ENCODE results near the gene GLCCI1.
A peak's percentile ranks its signal among the peaks of the same experiment; 100 is the strongest.

The GLCCI1 gene

GRCh38 chr7:7965301-7965700 lies 3.3 kb upstream of the GLCCI1 start:
- no peaks in the 10 kb centered on the region for H3K9me3 ChIP-seq (ENCODE audit: control insufficient read depth, low read length)

GRCh38 chr7:7966141-7966734 lies 2.4 kb upstream of the GLCCI1 start:
- Histone ChIP-seq H3K27me3 (ENCODE audit: control insufficient read depth, insufficient read depth, low read length) (no peaks in the 10 kb centered on the region), H3K4me3 (ENCODE audit: low read length) (no peak overlapping the region), H3K4me1 (ENCODE audit: control insufficient read depth, insufficient read depth, low read length) (peaks cover 7% of the 10 kb centered on the region), H3K9ac (ENCODE audit: low read length) (no peak overlapping the region), H3K36me3 (ENCODE audit: control insufficient read depth, insufficient read depth, low read length) (no peaks in the 10 kb centered on the region), H3K9me3 (ENCODE audit: control insufficient read depth, low read length) (no peaks in the 10 kb centered on the region)

More at GRCh38 chr7:7965301-7965700, 3.3 kb upstream of the GLCCI1 start:
- Histone ChIP-seq H3K4me1 (ENCODE audit: control insufficient read depth, insufficient read depth, low read length) (no peaks in the 10 kb centered on the region), H3K4me3 (ENCODE audit: low read length) (no peak overlapping the region), H3K9ac (ENCODE audit: low read length) (no peak overlapping the region), H3K36me3 (ENCODE audit: control insufficient read depth, insufficient read depth, low read length) (no peaks in the 10 kb centered on the region), H3K27me3 (ENCODE audit: control insufficient read depth, insufficient read depth, low read length) (no peaks in the 10 kb centered on the region)

- H3K27me3 ChIP-seq (ENCODE audit: control insufficient read depth, insufficient read depth, low read length), result no peaks in the 10 kb centered on the region
- H3K36me3 ChIP-seq (ENCODE audit: control insufficient read depth, insufficient read depth, low read length), result no peaks in the 10 kb centered on the region
- peaks cover 7% of the 10 kb centered on the region for H3K4me1 ChIP-seq (ENCODE audit: control insufficient read depth, insufficient read depth, low read length)
- H3K4me3 ChIP-seq (ENCODE audit: low read length), result peak overlapping the region; percentile 60
- no peaks in the 10 kb centered on the region for H3K9me3 ChIP-seq (ENCODE audit: control insufficient read depth, low read length)
- peak overlapping the region; percentile 78 for H3K9ac ChIP-seq (ENCODE audit: low read length)
Measured at GRCh38 chr7:7967886-7968543, 581 bp upstream of the GLCCI1 start.

- Histone ChIP-seq H3K36me3 (ENCODE audit: control insufficient read depth, insufficient read depth, low read length) (no peaks in the 10 kb centered on the region), H3K9me3 (ENCODE audit: control insufficient read depth, low read length) (no peaks in the 10 kb centered on the region), H3K9ac (ENCODE audit: low read length) (peak overlapping the region; percentile 76), H3K4me3 (ENCODE audit: low read length) (peak overlapping the region; percentile 57), H3K27me3 (ENCODE audit: control insufficient read depth, insufficient read depth, low read length) (no peaks in the 10 kb centered on the region), H3K4me1 (ENCODE audit: control insufficient read depth, insufficient read depth, low read length) (peaks cover 7% of the 10 kb centered on the region)
Measured at GRCh38 chr7:7969306-7970236, 975 bp downstream of the GLCCI1 start.

GRCh38 chr7:7970237-7970530 lies 1.6 kb downstream of the GLCCI1 start:
- Histone ChIP-seq H3K27me3 (ENCODE audit: control insufficient read depth, insufficient read depth, low read length) (no peaks in the 10 kb centered on the region), H3K4me3 (ENCODE audit: low read length) (peak overlapping the region; percentile 57), H3K9me3 (ENCODE audit: control insufficient read depth, low read length) (no peaks in the 10 kb centered on the region), H3K4me1 (ENCODE audit: control insufficient read depth, insufficient read depth, low read length) (peaks cover 7% of the 10 kb centered on the region), H3K36me3 (ENCODE audit: control insufficient read depth, insufficient read depth, low read length) (no peaks in the 10 kb centered on the region), H3K9ac (ENCODE audit: low read length) (peak overlapping the region; percentile 72)

GRCh38 chr7:7970531-7971307 lies 2.1 kb downstream of the GLCCI1 start:
- Histone ChIP-seq H3K4me1 (ENCODE audit: control insufficient read depth, insufficient read depth, low read length) (peaks cover 7% of the 10 kb centered on the region), H3K4me3 (ENCODE audit: low read length) (peak overlapping the region; percentile 57), H3K9ac (ENCODE audit: low read length) (peak overlapping the region; percentile 72), H3K36me3 (ENCODE audit: control insufficient read depth, insufficient read depth, low read length) (no peaks in the 10 kb centered on the region), H3K27me3 (ENCODE audit: control insufficient read depth, insufficient read depth, low read length) (no peaks in the 10 kb centered on the region), H3K9me3 (ENCODE audit: control insufficient read depth, low read length) (no peaks in the 10 kb centered on the region)

GRCh38 chr7:7971308-7972040 lies 2.9 kb downstream of the GLCCI1 start:
- no peaks in the 10 kb centered on the region for H3K27me3 ChIP-seq (ENCODE audit: control insufficient read depth, insufficient read depth, low read length)
- no peak overlapping the region for H3K4me3 ChIP-seq (ENCODE audit: low read length)

GRCh38 chr7:7972128-7972527 lies 3.5 kb downstream of the GLCCI1 start:
- peaks cover 7% of the 10 kb centered on the region for H3K4me1 ChIP-seq (ENCODE audit: control insufficient read depth, insufficient read depth, low read length)
- no peaks in the 10 kb centered on the region for H3K36me3 ChIP-seq (ENCODE audit: control insufficient read depth, insufficient read depth, low read length)
- no peak overlapping the region for H3K4me3 ChIP-seq (ENCODE audit: low read length)
- H3K9ac ChIP-seq (ENCODE audit: low read length), result no peak overlapping the region
- no peaks in the 10 kb centered on the region for H3K27me3 ChIP-seq (ENCODE audit: control insufficient read depth, insufficient read depth, low read length)
- H3K9me3 ChIP-seq (ENCODE audit: control insufficient read depth, low read length), result no peaks in the 10 kb centered on the region

More at GRCh38 chr7:7971308-7972040, 2.9 kb downstream of the GLCCI1 start:
- no peaks in the 10 kb centered on the region for H3K9me3 ChIP-seq (ENCODE audit: control insufficient read depth, low read length)
- no peak overlapping the region for H3K9ac ChIP-seq (ENCODE audit: low read length)
- no peaks in the 10 kb centered on the region for H3K36me3 ChIP-seq (ENCODE audit: control insufficient read depth, insufficient read depth, low read length)
- peaks cover 7% of the 10 kb centered on the region for H3K4me1 ChIP-seq (ENCODE audit: control insufficient read depth, insufficient read depth, low read length)

- H3K36me3 ChIP-seq (ENCODE audit: control insufficient read depth, insufficient read depth, low read length), result no peaks in the 10 kb centered on the region
- H3K27me3 ChIP-seq (ENCODE audit: control insufficient read depth, insufficient read depth, low read length), result no peaks in the 10 kb centered on the region
- H3K4me3 ChIP-seq (ENCODE audit: low read length), result no peak overlapping the region
- no peak overlapping the region for H3K9ac ChIP-seq (ENCODE audit: low read length)
- no peaks in the 10 kb centered on the region for H3K9me3 ChIP-seq (ENCODE audit: control insufficient read depth, low read length)
- H3K4me1 ChIP-seq (ENCODE audit: control insufficient read depth, insufficient read depth, low read length), result peaks cover 7% of the 10 kb centered on the region
Measured at GRCh38 chr7:7972922-7973594, 4.5 kb downstream of the GLCCI1 start.

- no peaks in the 10 kb centered on the region for H3K27me3 ChIP-seq (ENCODE audit: control insufficient read depth, insufficient read depth, low read length)
- H3K9me3 ChIP-seq (ENCODE audit: control insufficient read depth, low read length), result no peaks in the 10 kb centered on the region
- H3K9ac ChIP-seq (ENCODE audit: low read length), result no peak overlapping the region
- H3K4me1 ChIP-seq (ENCODE audit: control insufficient read depth, insufficient read depth, low read length), result no peaks in the 10 kb centered on the region
- no peak overlapping the region for H3K4me3 ChIP-seq (ENCODE audit: low read length)
- no peaks in the 10 kb centered on the region for H3K36me3 ChIP-seq (ENCODE audit: control insufficient read depth, insufficient read depth, low read length)
Measured at GRCh38 chr7:7976677-7977076, 8.1 kb downstream of the GLCCI1 start.

- Histone ChIP-seq H3K27me3 (ENCODE audit: control insufficient read depth, insufficient read depth, low read length) (no peaks in the 10 kb centered on the region), H3K9me3 (ENCODE audit: control insufficient read depth, low read length) (no peaks in the 10 kb centered on the region), H3K4me3 (ENCODE audit: low read length) (no peak overlapping the region), H3K36me3 (ENCODE audit: control insufficient read depth, insufficient read depth, low read length) (no peaks in the 10 kb centered on the region), H3K9ac (ENCODE audit: low read length) (no peak overlapping the region), H3K4me1 (ENCODE audit: control insufficient read depth, insufficient read depth, low read length) (no peaks in the 10 kb centered on the region)
Measured at GRCh38 chr7:7977774-7978173, 9.2 kb downstream of the GLCCI1 start.
